Cardiac septum (tissue), 1 donor: ENCODE data around the gene IRF7. TPM values are rescaled to one million over a fixed set of nuclear protein-coding genes. Genes with fewer than 3 reads are reported as not detected.

ENCODE experiments used
- DNase-seq: peaks from one replicate; pipeline ENCODE4 v3.0.0-alpha.2; 2020; ENCODE audit warnings: low spot score
- intact Hi-C: fragments of 100-400 bp; cut with DNase I; formaldehyde crosslinking; loops from one replicate; pipeline ENCODE4 v1.14.0; 2022
- total RNA-seq: library from RNA; stranded (reverse); fragmentation: NEBNext Ultra II Directional; extraction: Animal tissue kit (Norgen Biotek cat#: 25700); gene quantifications from one replicate; pipeline ENCODE4 v1.2.1, GENCODE V29; 2021
- donor health status: DM: no; HTN: no; CAD: no.

The IRF7 gene
- total RNA-seq, 1 donor from 2014 or later: 9.7 TPM

DNA sequence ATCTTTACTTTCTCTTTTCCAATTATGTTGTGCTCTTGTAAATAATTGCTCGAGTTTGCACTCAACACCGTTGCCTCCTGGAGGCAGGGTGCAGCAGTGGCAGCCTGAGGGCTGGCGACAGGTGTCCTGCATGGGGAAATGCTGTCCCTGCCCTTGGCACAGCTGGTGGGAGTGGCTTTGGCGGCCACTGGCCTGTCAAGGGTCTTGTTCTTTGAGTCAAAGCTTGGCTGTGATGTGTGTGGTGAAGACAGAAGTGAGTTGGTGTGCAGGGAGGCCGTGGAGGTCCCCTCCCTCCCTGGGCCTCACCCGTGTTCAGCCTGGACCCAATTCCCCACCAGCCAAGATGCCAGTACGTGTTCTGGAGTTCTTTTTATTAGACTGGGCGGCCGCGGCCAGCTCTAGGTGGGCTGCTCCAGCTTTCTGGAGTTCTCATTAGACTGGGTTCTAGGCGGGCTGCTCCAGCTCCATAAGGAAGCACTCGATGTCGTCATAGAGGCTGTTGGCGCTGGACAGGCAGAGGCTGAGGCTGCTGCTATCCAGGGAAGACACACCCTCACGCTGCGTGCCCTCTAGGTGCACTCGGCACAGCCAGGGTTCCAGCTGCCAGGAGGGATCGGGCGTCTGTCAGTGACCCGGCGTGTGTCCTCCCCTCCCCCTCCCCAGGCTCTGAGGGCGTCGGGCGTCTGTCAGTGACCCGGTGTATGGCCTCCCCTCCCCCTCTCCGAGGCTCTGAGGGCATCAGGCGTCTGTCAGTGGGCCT is 3.4 kb downstream of the IRF7 start:
- intact Hi-C loops: no loop called here
- DNase-seq: no peak

DNA sequence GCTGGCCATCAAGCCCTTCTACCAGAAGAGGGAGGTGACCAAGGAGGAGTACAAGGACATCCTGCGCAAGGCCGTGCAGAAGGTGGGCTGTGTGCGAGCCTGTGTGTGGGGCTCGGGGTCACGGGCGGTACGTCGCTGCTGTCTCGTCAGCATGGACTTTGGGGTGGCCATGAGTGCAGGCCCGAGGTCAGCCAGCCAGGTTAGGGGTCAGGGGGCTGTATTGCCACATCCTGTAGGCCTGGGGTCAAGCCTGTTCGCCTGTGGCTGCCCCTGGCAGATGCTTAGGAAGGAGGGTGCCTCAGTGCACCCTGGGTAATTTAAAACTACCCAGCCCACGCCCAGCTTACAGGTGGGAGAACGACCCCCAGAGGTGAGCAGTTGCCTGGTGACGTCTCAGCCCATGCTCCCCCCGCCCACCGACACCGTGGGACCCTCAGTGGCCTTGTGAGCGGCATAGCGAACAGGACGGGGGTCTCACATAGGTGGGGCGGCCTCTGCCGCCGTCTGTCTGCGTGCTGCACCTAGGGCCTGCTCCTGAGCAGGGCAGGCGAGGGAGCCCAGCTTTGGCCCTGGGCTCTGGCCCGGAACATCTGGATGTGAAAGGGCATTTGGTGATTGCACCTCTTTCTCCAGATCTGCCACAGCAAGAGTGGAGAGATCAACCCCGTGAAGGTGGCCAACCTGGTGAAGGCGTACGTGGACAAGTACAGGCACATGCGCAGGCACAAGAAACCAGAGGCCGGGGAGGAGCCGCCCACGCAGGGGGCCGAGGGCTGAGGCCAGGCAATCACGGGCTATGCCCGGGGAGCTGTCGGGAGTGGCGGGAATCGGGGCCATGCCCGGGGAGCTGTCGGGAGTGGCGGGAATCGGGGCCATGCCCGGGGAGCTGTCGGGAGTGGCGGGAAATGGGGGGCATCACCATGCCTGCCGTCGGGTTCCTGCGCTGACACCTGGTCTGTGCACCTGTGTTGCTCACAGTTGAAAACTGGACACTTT is 4.5 kb downstream of the IRF7 start:
- no peak for DNase-seq
- intact Hi-C loops: no loop called here

DNA sequence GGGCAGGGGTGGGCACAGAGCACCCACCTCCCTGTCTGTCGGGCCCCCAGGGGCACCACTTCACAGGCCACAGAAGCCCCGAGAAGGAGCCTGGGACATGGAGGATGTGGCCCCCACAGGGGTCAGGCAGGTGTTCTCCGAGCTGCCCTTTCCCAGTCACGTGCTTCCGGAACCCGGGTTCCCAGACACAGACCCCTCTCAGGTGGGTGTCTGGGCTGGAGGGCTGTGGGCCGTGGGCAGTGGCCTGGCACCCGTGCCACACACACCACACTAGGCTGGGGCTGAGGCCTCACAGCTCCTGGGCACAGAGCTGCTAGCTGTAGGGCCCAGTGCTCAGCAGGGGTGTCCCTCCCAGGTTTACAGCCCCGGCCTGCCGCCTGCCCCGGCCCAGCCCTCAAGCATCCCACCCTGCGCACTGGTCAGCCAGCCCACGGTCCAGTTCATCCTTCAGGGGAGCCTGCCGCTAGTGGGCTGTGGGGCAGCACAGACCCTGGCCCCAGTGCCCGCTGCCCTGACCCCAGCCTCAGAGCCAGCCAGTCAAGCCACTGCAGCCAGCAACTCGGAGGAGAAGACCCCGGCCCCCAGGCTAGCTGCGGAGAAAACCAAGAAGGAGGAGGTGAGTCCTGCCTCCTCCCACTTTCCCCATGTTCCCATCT is 5.5 kb downstream of the IRF7 start:
- no peak for DNase-seq
- intact Hi-C loops: no loop called here

DNA sequence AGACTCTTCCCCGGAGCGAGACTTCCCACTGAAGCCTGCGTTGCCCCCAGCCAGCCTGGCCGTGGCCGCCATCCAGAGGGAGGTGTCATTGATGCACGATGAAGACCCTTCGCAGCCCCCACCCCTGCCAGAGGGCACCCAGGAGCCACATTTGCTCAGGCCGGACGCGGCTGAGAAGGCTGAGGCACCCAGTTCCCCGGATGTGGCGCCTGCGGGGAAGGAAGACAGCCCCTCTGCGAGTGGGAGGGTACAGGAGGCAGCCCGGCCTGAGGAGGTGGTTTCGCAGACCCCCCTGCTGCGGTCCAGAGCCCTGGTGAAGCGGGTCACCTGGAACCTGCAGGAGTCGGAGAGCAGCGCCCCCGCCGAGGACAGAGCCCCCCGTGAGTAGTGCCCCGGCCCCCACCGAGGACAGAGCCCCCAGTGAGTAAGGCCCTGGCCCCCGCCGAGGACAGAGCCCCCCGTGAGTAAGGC is 6.4 kb downstream of the IRF7 start:
- DNase-seq: no peak
- intact Hi-C loops: no loop called here

DNA sequence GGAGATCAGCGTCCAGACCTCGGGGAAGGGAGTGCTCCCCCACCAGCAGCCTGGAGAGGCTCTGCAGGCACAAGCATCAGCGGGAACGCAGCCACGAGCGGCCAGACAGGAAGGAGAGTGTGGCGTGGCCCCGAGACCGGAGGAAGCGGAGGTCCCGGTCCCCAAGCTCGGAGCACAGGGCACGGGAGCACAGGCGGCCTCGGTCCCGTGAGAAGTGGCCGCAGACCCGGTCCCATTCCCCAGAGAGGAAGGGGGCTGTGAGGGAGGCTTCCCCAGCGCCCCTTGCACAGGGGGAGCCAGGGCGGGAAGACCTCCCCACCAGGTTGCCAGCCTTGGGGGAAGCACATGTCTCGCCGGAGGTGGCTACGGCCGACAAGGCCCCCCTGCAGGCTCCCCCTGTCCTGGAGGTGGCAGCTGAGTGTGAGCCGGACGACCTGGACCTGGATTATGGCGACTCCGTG is 6.9 kb downstream of the IRF7 start:
- DNase-seq: no peak
- intact Hi-C loops: no loop called here

DNA sequence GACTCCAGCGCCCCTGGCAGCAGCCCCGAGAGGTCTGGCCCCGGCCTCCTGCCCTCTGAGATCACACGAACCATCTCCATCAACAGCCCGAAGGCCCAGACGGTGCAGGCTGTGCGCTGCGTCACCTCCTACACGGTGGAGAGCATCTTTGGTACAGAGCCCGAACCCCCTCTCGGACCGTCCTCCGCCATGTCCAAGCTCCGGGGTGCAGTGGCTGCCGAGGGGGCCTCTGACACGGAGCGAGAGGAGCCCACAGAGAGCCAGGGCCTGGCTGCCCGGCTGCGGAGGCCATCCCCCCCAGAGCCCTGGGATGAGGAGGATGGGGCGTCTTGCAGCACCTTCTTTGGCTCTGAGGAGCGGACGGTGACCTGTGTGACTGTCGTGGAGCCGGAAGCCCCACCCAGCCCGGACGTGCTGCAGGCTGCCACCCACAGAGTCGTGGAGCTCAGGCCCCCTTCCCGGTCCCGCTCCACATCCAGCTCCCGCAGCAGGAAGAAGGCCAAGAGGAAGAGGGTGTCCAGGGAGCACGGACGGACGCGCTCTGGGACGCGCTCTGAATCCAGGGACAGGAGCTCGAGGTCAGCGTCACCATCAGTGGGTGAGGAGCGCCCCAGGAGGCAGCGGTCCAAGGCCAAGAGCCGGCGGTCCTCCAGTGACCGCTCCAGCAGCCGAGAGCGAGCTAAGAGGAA is 7.6 kb downstream of the IRF7 start:
- intact Hi-C loops: no loop called here
- DNase-seq: no peak

DNA sequence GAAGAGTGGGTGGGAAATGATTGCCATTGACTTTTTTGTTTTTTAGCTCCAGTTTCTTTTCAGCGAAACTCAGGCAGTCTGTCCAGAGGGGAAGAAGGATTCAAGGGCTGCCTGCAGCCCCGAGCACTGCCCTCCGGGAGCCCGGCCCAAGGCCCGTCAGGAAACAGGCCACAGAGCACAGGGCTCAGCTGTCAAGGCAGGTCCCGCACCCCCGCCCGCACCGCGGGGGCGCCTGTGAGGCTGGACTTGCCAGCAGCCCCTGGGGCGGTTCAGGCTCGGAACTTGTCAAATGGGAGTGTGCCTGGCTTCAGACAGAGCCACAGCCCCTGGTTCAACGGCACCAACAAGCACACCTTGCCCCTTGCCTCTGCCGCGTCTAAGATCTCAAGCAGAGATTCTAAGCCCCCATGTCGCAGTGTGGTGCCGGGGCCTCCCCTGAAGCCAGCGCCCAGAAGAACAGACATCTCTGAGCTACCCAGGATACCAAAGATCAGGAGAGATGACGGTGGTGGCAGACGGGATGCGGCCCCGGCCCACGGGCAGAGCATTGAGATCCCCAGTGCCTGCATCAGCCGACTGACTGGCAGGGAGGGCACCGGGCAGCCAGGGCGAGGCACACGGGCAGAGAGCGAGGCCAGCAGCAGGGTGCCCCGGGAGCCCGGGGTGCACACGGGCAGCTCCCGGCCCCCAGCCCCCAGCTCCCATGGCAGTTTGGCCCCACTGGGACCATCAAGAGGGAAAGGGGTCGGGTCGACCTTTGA is 8.6 kb downstream of the IRF7 start:
- intact Hi-C loops: no loop called here
- DNase-seq: no peak

DNA sequence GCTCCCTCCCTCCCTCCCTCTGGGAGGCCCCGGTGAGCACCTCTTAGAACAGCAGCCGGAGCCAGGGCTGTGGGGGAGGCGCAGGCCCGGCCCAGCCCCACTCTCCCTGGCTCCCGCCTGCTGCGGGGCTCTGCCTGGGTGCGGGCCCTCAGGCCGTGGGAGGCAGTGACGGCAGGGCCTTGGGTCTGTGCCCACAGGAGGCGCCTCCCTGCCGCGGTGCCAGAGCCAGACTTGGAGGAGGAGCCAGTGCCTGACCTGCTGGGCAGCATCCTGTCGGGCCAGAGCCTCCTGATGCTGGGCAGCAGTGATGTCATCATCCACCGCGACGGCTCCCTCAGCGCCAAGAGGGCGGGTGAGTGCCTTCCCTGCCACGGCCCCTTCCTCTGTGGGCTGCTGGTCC is 9.5 kb downstream of the IRF7 start:
- peak; percentile 90 for DNase-seq
- intact Hi-C loops: no loop called here

DNA sequence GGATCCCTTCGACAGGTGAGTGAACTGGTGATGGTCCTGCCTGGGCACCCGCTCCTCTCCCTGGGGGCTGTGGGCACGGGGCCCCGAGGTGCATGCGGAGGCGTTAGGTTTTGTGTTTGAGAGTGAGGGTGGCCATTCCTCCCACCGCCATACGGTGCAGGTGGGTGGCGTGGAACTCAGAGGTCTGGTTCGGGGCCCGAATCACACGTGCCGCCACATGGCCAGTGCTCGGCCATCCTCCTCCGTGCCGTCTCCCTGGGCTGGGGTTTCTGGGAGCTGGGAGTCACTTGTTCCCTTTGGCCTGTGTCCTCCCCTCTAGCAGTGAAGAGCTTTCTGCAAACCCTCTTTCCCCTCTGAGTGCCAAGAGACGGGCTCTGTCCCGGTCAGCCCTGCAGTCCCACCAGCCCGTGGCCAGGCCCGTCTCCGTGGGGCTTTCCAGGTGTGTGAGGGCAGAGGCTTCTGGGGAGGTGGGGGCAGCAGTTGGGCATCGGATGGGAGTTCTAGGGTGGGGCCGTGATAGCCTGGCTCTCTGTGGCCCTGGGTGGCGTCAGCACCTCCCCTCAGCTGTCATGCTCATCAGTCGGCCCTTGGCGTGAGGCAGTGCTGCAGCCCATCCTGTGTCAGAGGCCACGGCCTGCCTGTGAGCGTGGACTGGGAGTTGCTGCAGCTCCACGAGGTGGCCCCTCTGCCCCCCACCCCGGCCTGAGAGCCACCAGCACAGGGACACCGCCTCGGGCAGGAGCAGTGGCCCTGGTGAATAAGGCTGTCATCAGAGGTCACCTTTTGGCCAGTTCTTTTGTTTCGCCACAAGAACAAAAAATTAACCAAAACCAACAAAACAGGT is 10.2 kb downstream of the IRF7 start:
- intact Hi-C loops: no loop called here
- DNase-seq: no peak

DNA sequence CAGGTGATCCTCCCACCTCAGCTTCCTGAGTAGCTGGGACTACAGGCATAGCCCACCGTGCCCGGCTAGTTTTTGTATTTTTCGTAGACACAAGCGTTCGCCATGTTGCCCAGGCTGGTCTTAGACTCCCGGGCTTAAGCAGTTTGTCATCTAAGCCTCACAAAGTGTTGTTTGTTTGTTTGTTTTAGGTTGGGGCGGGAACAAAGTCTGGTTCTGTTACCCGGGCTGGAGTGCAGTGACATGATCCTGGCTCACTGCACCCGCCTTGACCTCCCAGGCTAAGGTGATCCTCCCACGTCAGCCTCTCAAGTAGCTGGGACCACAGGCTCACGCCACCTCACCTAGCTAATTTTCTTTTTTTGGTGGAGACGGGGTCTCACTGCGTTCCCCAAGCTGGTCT is 12.6 kb downstream of the IRF7 start:
- intact Hi-C loops: no loop called here
- no peak for DNase-seq

DNA sequence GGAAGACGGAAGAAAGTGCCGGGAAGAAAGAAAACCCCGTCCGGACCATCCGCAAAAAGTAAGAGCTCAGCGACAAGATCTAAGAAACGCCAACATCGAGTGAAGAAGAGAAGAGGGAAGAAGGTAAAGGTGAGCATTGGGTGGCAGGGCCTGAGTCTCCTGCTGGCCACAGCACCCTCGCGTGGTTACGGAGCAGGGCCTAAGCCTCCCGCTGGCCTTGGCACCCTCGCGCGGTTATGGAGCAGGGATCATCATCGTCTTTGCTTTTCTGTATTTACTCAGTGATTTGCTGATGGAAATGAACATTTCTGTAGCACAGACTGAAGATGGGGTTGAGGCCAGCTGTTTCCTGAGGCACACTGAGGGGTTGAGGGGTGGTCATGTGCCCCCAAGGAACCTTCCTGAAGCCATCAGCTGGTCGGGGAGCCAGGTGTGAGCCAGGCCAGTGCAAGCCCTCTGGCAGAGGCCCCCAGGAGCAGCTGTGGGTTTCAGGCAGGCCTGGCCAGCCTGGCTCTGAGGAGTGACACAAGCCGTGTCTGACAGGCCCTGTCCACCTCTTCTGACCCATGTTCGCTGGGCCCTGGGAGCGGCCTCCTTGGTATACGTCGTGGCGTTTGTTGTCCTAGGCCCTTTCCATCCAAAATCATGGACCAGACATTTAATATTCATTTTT is 14.0 kb downstream of the IRF7 start:
- DNase-seq: no peak
- intact Hi-C loops: no loop called here

DNA sequence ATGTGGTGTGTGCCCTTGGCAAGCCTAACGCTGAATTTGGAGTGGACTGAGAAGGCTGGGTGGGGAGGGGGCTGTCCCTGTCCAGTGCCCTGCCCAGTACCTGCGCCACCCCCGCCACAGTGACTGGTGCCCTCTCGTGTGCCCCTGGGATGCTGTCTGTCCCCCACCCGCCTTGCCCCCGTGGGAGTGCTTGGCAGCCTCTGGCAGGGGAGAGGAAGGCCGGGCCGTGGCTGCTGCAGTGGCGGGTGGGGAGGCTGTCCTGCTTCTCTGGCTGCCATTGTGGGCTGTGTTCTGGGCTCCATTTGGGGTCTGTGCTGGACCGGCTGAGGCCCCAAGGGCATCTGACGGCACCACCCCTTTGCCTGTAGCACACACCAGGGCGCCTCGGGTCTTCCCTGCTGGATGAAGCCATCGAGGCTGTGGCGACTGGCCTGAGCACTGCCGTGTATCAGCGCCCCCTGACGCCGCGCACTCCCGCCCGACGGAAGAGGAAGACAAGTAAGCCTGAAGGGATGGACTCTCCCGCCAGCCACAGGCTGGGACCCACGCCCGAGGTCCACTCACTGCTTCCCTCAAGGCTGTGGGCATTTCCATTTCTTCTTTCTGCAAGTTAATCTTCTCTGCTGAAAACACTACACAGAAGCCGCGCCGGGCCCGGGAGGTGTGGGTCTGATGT is 17.6 kb downstream of the IRF7 start:
- intact Hi-C loops: no loop called here
- no peak for DNase-seq

DNA sequence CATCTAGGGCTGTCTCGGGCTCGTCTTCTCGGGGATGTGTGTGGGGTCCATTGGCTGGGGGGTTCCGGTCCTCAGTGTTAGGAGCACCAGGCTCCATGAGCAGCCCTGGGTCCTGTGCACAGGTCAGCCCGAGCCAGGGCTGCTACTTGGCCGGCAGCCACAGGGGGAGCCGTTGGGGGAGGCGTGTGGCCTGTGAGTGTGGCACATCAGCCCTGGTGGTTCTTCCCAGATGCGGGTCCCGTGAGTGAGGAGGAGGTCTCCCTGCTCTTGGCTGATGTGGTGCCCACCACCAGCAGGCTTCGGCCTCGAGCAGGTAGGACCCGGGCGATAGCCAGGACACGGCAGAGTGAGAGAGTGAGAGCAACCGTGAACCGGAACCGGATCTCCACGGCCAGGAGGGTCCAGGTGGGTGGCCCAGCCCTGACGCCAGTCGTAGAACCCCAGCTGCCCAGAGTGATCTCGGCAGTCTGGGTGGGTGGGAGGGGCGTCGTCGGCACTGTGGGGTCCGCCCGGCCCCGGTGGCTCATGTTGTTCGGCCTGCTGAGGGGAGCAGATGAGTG is 18.5 kb downstream of the IRF7 start:
- DNase-seq: no peak
- intact Hi-C loops: no loop called here

DNA sequence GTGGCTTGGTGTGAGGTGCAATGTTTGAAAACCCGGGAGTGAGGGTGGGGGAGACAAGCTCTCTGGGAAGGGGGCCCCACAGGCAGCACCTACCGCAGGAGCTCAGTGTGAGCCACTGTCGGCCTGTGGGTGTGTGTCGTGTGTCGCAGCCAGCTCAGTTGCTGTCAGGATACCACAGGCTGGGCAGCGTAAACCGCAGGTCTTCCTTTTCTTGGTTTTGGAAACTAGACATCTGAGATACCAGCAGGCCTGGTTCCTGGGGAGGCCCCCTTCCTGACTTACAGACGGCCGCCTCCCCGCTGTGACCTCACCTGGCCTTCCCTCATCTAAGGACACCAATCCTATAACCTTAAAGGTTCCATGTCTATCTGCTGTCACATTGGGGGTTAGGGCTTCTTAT is 19.4 kb downstream of the IRF7 start:
- DNase-seq: no peak
- intact Hi-C loops: no loop called here

DNA sequence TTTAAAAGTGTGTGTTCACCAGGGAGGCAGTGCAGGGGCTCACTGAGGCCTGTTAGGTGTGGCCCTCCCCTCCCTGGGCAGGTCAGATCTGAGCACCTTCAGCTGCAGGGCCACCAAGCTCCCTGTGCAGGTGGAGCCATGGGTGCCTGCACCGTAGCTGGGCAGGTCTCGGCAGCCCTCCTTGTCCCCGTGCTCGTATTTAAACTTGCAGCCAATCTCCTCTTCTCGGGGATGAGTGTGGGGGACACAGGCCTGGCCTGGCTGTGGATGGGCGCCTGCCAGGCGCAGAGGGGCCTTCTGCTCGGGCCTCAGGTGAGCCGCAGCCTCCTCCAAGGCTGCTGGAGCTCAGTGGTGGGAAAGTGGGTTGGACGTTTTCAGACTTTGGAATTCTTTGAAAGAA is 20.4 kb downstream of the IRF7 start:
- no peak for DNase-seq
- intact Hi-C loops: no loop called here

DNA sequence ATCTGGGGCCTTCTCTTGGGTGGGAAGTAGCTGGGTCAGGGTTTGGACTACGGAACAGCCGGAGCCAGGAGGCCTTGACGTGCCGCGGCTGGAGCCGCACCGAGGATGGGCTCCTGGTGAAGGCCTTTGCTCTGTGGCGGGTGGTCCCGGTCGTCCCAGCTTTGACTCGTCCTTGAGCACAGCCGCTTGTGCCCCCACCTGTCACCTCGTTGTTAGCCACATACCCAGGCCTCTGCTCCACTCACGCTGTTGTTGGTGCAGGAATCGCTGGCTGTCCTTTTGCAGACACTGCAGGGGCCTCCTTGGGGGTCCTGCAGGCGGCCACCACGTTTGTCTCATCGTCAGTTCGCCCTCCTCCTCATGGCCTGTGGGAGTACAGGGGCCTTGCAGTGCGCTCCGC is 22.4 kb downstream of the IRF7 start:
- no peak for DNase-seq
- intact Hi-C loops: no loop called here

DNA sequence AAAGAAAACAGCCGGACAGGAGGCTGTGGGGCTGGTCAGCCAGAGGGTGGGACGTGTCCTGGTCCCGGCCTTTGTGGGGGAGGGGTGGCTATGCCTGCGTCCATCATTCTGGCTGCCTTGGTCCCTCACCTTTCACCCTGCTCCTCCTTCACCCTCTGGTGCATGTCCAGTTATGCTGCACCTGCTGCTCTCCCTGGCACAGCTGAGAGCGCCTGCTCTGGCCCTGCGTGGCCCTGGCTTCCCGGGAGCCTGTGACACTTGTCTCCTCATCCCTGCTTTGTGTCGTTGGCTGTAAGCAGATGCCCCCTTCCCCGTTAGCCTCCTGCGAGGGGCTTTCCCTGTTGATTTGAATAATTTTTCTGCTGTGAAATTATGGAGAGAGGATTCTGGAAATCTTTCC is 22.8 kb downstream of the IRF7 start:
- intact Hi-C loops: no loop called here
- no peak for DNase-seq
